ENCODE measurements around the gene POU3F4.

POU3F4 gene

GRCh38 chrX:83508006-83508405, at the start of gene POU3F4:
Gene POU3F4 (plus strand): TSS chrX:83508290. CDS start chrX:83508325, 35 bp downstream.
- no peak for DNase-seq

GRCh38 chrX:83469551-83469950, 38.5 kb upstream of the POU3F4 start:
- DNase-seq, result peak; percentile 40

- DNase-seq, result no peak
Observed at GRCh38 chrX:83495898-83496297, 12.2 kb upstream of the POU3F4 start.

- DNase-seq, result no peak
Observed at GRCh38 chrX:83501003-83501402, 7.1 kb upstream of the POU3F4 start.

- DNase-seq, result no peak
Observed at GRCh38 chrX:83501530-83501929, 6.6 kb upstream of the POU3F4 start.

GRCh38 chrX:83504721-83505479, 3.2 kb upstream of the POU3F4 start:
- DNase-seq, result no peak

GRCh38 chrX:83508526-83509253, 600 bp downstream of the POU3F4 start:
- DNase-seq, result no peak

- no peak for DNase-seq
Observed at GRCh38 chrX:83509254-83509801, 1.2 kb downstream of the POU3F4 start.

- no peak for DNase-seq
Observed at GRCh38 chrX:83510510-83511062, 2.5 kb downstream of the POU3F4 start.

- no peak for DNase-seq
Observed at GRCh38 chrX:83511208-83511607, 3.1 kb downstream of the POU3F4 start.

GRCh38 chrX:83512111-83512510, 4.0 kb downstream of the POU3F4 start:
- DNase-seq, result no peak

- no peak for DNase-seq
Observed at GRCh38 chrX:83516597-83516996, 8.5 kb downstream of the POU3F4 start.

GRCh38 chrX:83521905-83522304, 13.8 kb downstream of the POU3F4 start:
- no peak for DNase-seq

GRCh38 chrX:83529950-83530349, 21.9 kb downstream of the POU3F4 start:
- DNase-seq, result no peak

GRCh38 chrX:83535417-83536196, 27.5 kb downstream of the POU3F4 start:
- no peak for DNase-seq
